ENCODE data around the gene C1orf226.
"Not testable (repeated sequence)": the region's sequence is repeated elsewhere in the genome, so short reads cannot be mapped to it uniquely, and the experiment has no call there.

C1orf226 gene

GRCh38 chr1:162404550-162405160 is 23.1 kb downstream of the C1orf226 start:
- Histone ChIP-seq H3K27ac (ENCODE audit: low read length) (no peak overlapping the region), H3K36me3 (ENCODE audit: control insufficient read depth, insufficient read depth, low read length) (no peaks in the 10 kb centered on the region), H3K27me3 (ENCODE audit: control insufficient read depth, insufficient read depth, low read length) (no peaks in the 10 kb centered on the region), H3K4me3 (ENCODE audit: low read length) (no peak overlapping the region), H3K9me3 (ENCODE audit: control insufficient read depth, insufficient read depth, low read length) (no peaks in the 10 kb centered on the region), H3K4me1 (ENCODE audit: control insufficient read depth, insufficient read depth, low read length) (no peaks in the 10 kb centered on the region)
- no peak for DNase-seq (ENCODE audit: low read depth, low spot score)
- no CpG with 5 or more reads among the region's 5 CpGs for WGBS (ENCODE audit: insufficient coverage, insufficient read length)

- Histone ChIP-seq H3K4me3 (ENCODE audit: low read length) (no peak overlapping the region), H3K27ac (ENCODE audit: low read length) (no peak overlapping the region), H3K9me3 (ENCODE audit: control insufficient read depth, insufficient read depth, low read length) (no peaks in the 10 kb centered on the region), H3K4me1 (ENCODE audit: control insufficient read depth, insufficient read depth, low read length) (no peaks in the 10 kb centered on the region), H3K27me3 (ENCODE audit: control insufficient read depth, insufficient read depth, low read length) (no peaks in the 10 kb centered on the region), H3K36me3 (ENCODE audit: control insufficient read depth, insufficient read depth, low read length) (no peaks in the 10 kb centered on the region)
- WGBS (ENCODE audit: insufficient coverage, insufficient read length): no CpG with 5 or more reads among the region's 5 CpGs
- no peak for DNase-seq (ENCODE audit: low read depth, low spot score)
These were observed 24.3 kb downstream of the C1orf226 start for GRCh38 chr1:162405800-162406199.

- no peaks in the 10 kb centered on the region for H3K36me3 ChIP-seq (ENCODE audit: control insufficient read depth, insufficient read depth, low read length)
- no peaks in the 10 kb centered on the region for H3K9me3 ChIP-seq (ENCODE audit: control insufficient read depth, insufficient read depth, low read length)
- no CpG with 5 or more reads among the region's 2 CpGs for WGBS (ENCODE audit: insufficient coverage, insufficient read length)
- no peak for DNase-seq (ENCODE audit: low read depth, low spot score)
- H3K27me3 ChIP-seq (ENCODE audit: control insufficient read depth, insufficient read depth, low read length): no peaks in the 10 kb centered on the region
- no peak overlapping the region for H3K27ac ChIP-seq (ENCODE audit: low read length)
- no peak overlapping the region for H3K4me3 ChIP-seq (ENCODE audit: low read length)
- H3K4me1 ChIP-seq (ENCODE audit: control insufficient read depth, insufficient read depth, low read length): no peaks in the 10 kb centered on the region
These were observed 25.3 kb downstream of the C1orf226 start for GRCh38 chr1:162406811-162407210.

GRCh38 chr1:162407539-162407938 is 26.0 kb downstream of the C1orf226 start:
- Histone ChIP-seq H3K27ac (ENCODE audit: low read length) (no peak overlapping the region), H3K4me1 (ENCODE audit: control insufficient read depth, insufficient read depth, low read length) (no peaks in the 10 kb centered on the region), H3K36me3 (ENCODE audit: control insufficient read depth, insufficient read depth, low read length) (no peaks in the 10 kb centered on the region), H3K9me3 (ENCODE audit: control insufficient read depth, insufficient read depth, low read length) (no peaks in the 10 kb centered on the region), H3K27me3 (ENCODE audit: control insufficient read depth, insufficient read depth, low read length) (no peaks in the 10 kb centered on the region), H3K4me3 (ENCODE audit: low read length) (no peak overlapping the region)
- no peak for DNase-seq (ENCODE audit: low read depth, low spot score)
- WGBS (ENCODE audit: insufficient coverage, insufficient read length): no CpG with 5 or more reads among the region's 1 CpG

- H3K27ac ChIP-seq (ENCODE audit: low read length): no peak within 1 kb of the TSS
- H3K4me1 ChIP-seq (ENCODE audit: control insufficient read depth, insufficient read depth, low read length): no peaks in the 10 kb centered on the region
- H3K27me3 ChIP-seq (ENCODE audit: control insufficient read depth, insufficient read depth, low read length): no peaks in the 10 kb centered on the region
- H3K9me3 ChIP-seq (ENCODE audit: control insufficient read depth, insufficient read depth, low read length): no peaks in the 10 kb centered on the region
- H3K36me3 ChIP-seq (ENCODE audit: control insufficient read depth, insufficient read depth, low read length): no peaks in the 10 kb centered on the region
- no peak for DNase-seq (ENCODE audit: low read depth, low spot score)
- WGBS (ENCODE audit: insufficient coverage, insufficient read length): no CpG with 5 or more reads among the region's 3 CpGs
- H3K4me3 ChIP-seq (ENCODE audit: low read length): no peak within 1 kb of the TSS
These were observed 30.5 kb downstream of the C1orf226 start, which contains the start of gene SH2D1B for GRCh38 chr1:162412002-162412401. TSS of gene SH2D1B (minus strand) at chr1:162412136. CDS start at chr1:162412016, 120 bp downstream.

GRCh38 chr1:162416215-162416614 is 34.7 kb downstream of the C1orf226 start:
- Histone ChIP-seq H3K4me3 (ENCODE audit: low read length) (no peak overlapping the region), H3K9me3 (ENCODE audit: control insufficient read depth, insufficient read depth, low read length) (no peaks in the 10 kb centered on the region), H3K27me3 (ENCODE audit: control insufficient read depth, insufficient read depth, low read length) (no peaks in the 10 kb centered on the region), H3K4me1 (ENCODE audit: control insufficient read depth, insufficient read depth, low read length) (no peaks in the 10 kb centered on the region), H3K36me3 (ENCODE audit: control insufficient read depth, insufficient read depth, low read length) (no peaks in the 10 kb centered on the region), H3K27ac (ENCODE audit: low read length) (no peak overlapping the region)
- DNase-seq (ENCODE audit: low read depth, low spot score): no peak

- no peaks in the 10 kb centered on the region for H3K4me1 ChIP-seq (ENCODE audit: control insufficient read depth, insufficient read depth, low read length)
- no peak overlapping the region for H3K27ac ChIP-seq (ENCODE audit: low read length)
- no CpG with 5 or more reads among the region's 2 CpGs for WGBS (ENCODE audit: insufficient coverage, insufficient read length)
- no peak overlapping the region for H3K4me3 ChIP-seq (ENCODE audit: low read length)
- H3K27me3 ChIP-seq (ENCODE audit: control insufficient read depth, insufficient read depth, low read length): no peaks in the 10 kb centered on the region
- H3K9me3 ChIP-seq (ENCODE audit: control insufficient read depth, insufficient read depth, low read length): no peaks in the 10 kb centered on the region
- no peak for DNase-seq (ENCODE audit: low read depth, low spot score)
- no peaks in the 10 kb centered on the region for H3K36me3 ChIP-seq (ENCODE audit: control insufficient read depth, insufficient read depth, low read length)
These were observed 35.4 kb downstream of the C1orf226 start for GRCh38 chr1:162416909-162417308.

- no CpG with 5 or more reads among the region's 7 CpGs for WGBS (ENCODE audit: insufficient coverage, insufficient read length)
- no peaks in the 10 kb centered on the region for H3K36me3 ChIP-seq (ENCODE audit: control insufficient read depth, insufficient read depth, low read length)
- no peaks in the 10 kb centered on the region for H3K27me3 ChIP-seq (ENCODE audit: control insufficient read depth, insufficient read depth, low read length)
These were observed 36.1 kb downstream of the C1orf226 start for GRCh38 chr1:162417650-162418049.

GRCh38 chr1:162418584-162418983 is 37.1 kb downstream of the C1orf226 start:
- H3K27me3 ChIP-seq (ENCODE audit: control insufficient read depth, insufficient read depth, low read length); H3K4me3 ChIP-seq (ENCODE audit: low read length); H3K4me1 ChIP-seq (ENCODE audit: control insufficient read depth, insufficient read depth, low read length); H3K36me3 ChIP-seq (ENCODE audit: control insufficient read depth, insufficient read depth, low read length); H3K27ac ChIP-seq (ENCODE audit: low read length); H3K9me3 ChIP-seq (ENCODE audit: control insufficient read depth, insufficient read depth, low read length); DNase-seq (ENCODE audit: low read depth, low spot score): not testable (repeated sequence)
- WGBS (ENCODE audit: insufficient coverage, insufficient read length): no CpG with 5 or more reads among the region's 7 CpGs

More at GRCh38 chr1:162417650-162418049, 36.1 kb downstream of the C1orf226 start:
- Histone ChIP-seq H3K4me1 (ENCODE audit: control insufficient read depth, insufficient read depth, low read length) (no peaks in the 10 kb centered on the region), H3K9me3 (ENCODE audit: control insufficient read depth, insufficient read depth, low read length) (no peaks in the 10 kb centered on the region), H3K4me3 (ENCODE audit: low read length) (no peak overlapping the region), H3K27ac (ENCODE audit: low read length) (no peak overlapping the region)
- DNase-seq (ENCODE audit: low read depth, low spot score): no peak

- not testable (repeated sequence) for H3K9me3 ChIP-seq (ENCODE audit: control insufficient read depth, insufficient read depth, low read length); H3K4me3 ChIP-seq (ENCODE audit: low read length); DNase-seq (ENCODE audit: low read depth, low spot score); H3K27ac ChIP-seq (ENCODE audit: low read length); H3K36me3 ChIP-seq (ENCODE audit: control insufficient read depth, insufficient read depth, low read length); H3K4me1 ChIP-seq (ENCODE audit: control insufficient read depth, insufficient read depth, low read length); H3K27me3 ChIP-seq (ENCODE audit: control insufficient read depth, insufficient read depth, low read length)
- no CpG with 5 or more reads among the region's 9 CpGs for WGBS (ENCODE audit: insufficient coverage, insufficient read length)
These were observed 38.0 kb downstream of the C1orf226 start for GRCh38 chr1:162419450-162419931.

GRCh38 chr1:162420120-162420519 is 38.6 kb downstream of the C1orf226 start:
- no peak for DNase-seq (ENCODE audit: low read depth, low spot score)
- H3K27me3 ChIP-seq (ENCODE audit: control insufficient read depth, insufficient read depth, low read length): no peaks in the 10 kb centered on the region
- H3K36me3 ChIP-seq (ENCODE audit: control insufficient read depth, insufficient read depth, low read length): no peaks in the 10 kb centered on the region
- no CpG with 5 or more reads among the region's 3 CpGs for WGBS (ENCODE audit: insufficient coverage, insufficient read length)
- no peak overlapping the region for H3K27ac ChIP-seq (ENCODE audit: low read length)
- H3K4me1 ChIP-seq (ENCODE audit: control insufficient read depth, insufficient read depth, low read length): no peaks in the 10 kb centered on the region
- no peak overlapping the region for H3K4me3 ChIP-seq (ENCODE audit: low read length)
- H3K9me3 ChIP-seq (ENCODE audit: control insufficient read depth, insufficient read depth, low read length): no peaks in the 10 kb centered on the region

Measured in iPS DF 6.9 (cell line).